Mucosa of rectum (tissue), 2 donors: Measurements from ENCODE around the gene PDE3A.

Experiments
- H3K27ac ChIP-seq, 2 donors: one replicate each; pipeline ENCODE4 v1.7.0; 2013; ENCODE audit warnings: inconsistent platforms in 2 of 2, low read depth in 2 of 2, low read length in 2 of 2
- H3K27me3 ChIP-seq, 2 donors: one replicate each; pipeline ENCODE4 v1.7.0; 2013; ENCODE audit warnings: low read length in 2 of 2; ENCODE audit not compliant: control insufficient read depth in 2 of 2, insufficient read depth in 2 of 2
- H3K36me3 ChIP-seq, 2 donors: one replicate each; pipeline ENCODE4 v1.7.0; 2013; ENCODE audit warnings: low read length in 2 of 2; ENCODE audit not compliant: control insufficient read depth in 2 of 2, insufficient read depth in 2 of 2
- H3K4me1 ChIP-seq, 2 donors: one replicate each; pipeline ENCODE4 v1.7.0; 2013; ENCODE audit warnings: low read length in 2 of 2, mild to moderate bottlenecking in 1 of 2; ENCODE audit not compliant: control insufficient read depth in 2 of 2, insufficient read depth in 2 of 2
- H3K4me3 ChIP-seq, 2 donors: one replicate each; pipeline ENCODE4 v1.7.0; 2013; ENCODE audit warnings: low read length in 2 of 2
- H3K9ac ChIP-seq, 2 donors: one replicate each; pipeline ENCODE4 v1.7.0; 2013; ENCODE audit warnings: low read length in 2 of 2, low read depth in 1 of 2, mild to moderate bottlenecking in 1 of 2
- H3K9me3 ChIP-seq, 2 donors: one replicate each; pipeline ENCODE4 v1.7.0; 2013; ENCODE audit warnings: low read length in 2 of 2; ENCODE audit not compliant: control insufficient read depth in 2 of 2
- donor health status: healthy.
- donor health status: Normal muscosa, but diverticular disease.

The PDE3A gene

GRCh38 chr12:20392339-20392738, 24.0 kb downstream of the PDE3A start:
- H3K4me1 ChIP-seq = peaks cover 16 to 37% of the 10 kb centered on the region in 2 donors

DNA sequence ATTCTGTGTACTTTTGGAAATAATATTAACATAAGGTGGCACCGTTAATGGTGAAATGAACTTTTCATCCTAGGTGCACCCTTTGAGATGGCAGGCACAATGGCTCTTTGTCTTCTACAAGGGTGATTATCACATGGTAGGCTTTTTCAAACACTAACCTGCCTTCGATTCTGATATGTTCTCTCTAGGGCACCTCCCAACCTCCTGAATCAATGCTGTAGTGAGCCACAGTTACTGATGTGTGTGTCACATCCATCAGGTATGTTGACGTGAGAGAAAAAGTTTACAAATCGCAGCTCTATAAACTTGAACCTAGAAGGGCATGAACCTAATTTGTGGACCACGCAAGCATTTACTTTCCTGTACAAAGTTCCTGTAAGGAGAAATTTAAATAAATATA, 25.4 kb downstream of the PDE3A start:
- Histone ChIP-seq H3K4me3 (peak overlapping the region in 1 of 2 donors; percentile 2), H3K27ac (peak overlapping the region in 1 of 2 donors; percentile 2), H3K27me3 (no peaks in the 10 kb centered on the region), H3K9me3 (no peaks in the 10 kb centered on the region), H3K4me1 (peaks cover 16 to 37% of the 10 kb centered on the region in 2 donors), H3K9ac (no peak overlapping the region), H3K36me3 (no peaks in the 10 kb centered on the region)

More at GRCh38 chr12:20392339-20392738, 24.0 kb downstream of the PDE3A start:
- H3K9ac ChIP-seq = no peak overlapping the region
- no peaks in the 10 kb centered on the region for H3K36me3 ChIP-seq
- H3K4me3 ChIP-seq = no peak overlapping the region
- no peaks in the 10 kb centered on the region for H3K27me3 ChIP-seq
- no peak overlapping the region for H3K27ac ChIP-seq
- H3K9me3 ChIP-seq = no peaks in the 10 kb centered on the region

- Histone ChIP-seq H3K9ac (no peak overlapping the region), H3K36me3 (peaks cover 0 to 4% of the 10 kb centered on the region in 2 donors), H3K4me1 (peaks cover 4 to 17% of the 10 kb centered on the region in 2 donors), H3K27ac (no peak overlapping the region), H3K9me3 (no peaks in the 10 kb centered on the region), H3K4me3 (no peak overlapping the region), H3K27me3 (no peaks in the 10 kb centered on the region)
Measured at GRCh38 chr12:20395791-20396550, 27.6 kb downstream of the PDE3A start.

GRCh38 chr12:20398686-20399085, 30.3 kb downstream of the PDE3A start:
- Histone ChIP-seq H3K4me1 (peaks cover 0 to 11% of the 10 kb centered on the region in 2 donors), H3K27ac (no peak overlapping the region), H3K9ac (no peak overlapping the region), H3K4me3 (no peak overlapping the region), H3K36me3 (peaks cover 0 to 5% of the 10 kb centered on the region in 2 donors), H3K27me3 (no peaks in the 10 kb centered on the region), H3K9me3 (no peaks in the 10 kb centered on the region)

DNA sequence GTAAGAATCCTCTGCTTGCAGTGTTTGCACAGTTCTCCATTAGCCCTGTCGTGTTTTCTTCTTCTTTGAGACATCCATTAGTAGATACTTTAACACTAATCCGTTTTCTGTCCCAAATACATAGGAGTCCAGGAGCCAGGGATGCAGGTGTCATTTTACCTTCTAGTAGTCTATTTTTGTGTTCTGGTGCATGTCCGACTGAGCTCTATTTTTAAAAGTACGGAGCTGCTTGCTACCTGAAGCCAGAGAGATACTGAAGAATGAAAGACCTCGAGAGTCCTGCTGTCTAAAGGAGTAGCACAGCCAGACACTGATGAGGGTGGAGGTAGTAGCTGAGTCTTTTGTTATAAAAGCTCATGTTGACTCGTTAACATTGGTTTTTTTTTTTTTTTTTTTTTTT, 31.7 kb downstream of the PDE3A start:
- H3K27me3 ChIP-seq = no peaks in the 10 kb centered on the region
- no peak overlapping the region for H3K27ac ChIP-seq
- no peaks in the 10 kb centered on the region for H3K9me3 ChIP-seq

DNA sequence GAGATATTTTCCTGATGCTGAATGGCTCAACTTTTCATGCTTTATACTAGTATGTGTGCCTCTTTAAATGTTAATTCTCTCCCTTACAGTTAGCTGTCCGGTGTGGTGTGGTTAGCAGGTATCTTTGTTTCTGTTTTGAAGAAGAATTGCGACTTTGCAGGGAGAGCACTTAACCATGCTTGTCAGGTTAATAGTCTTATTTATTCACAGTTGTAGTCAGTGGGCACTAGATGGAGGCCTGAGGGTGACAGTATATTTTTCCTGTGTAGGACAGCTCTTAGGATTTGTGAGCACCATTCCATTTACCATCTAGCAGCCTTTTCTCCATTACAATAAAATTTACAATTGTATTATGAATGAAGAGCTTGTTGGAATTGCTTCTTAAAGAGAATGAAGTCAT, 34.9 kb downstream of the PDE3A start:
- H3K4me3 ChIP-seq = no peak overlapping the region
- no peak overlapping the region for H3K27ac ChIP-seq
- no peaks in the 10 kb centered on the region for H3K4me1 ChIP-seq
- no peaks in the 10 kb centered on the region for H3K9me3 ChIP-seq
- H3K27me3 ChIP-seq = no peaks in the 10 kb centered on the region
- H3K36me3 ChIP-seq = peaks cover 0 to 5% of the 10 kb centered on the region in 2 donors
- H3K9ac ChIP-seq = no peak overlapping the region

More for the DNA sequence above, 31.7 kb downstream of the PDE3A start:
- Histone ChIP-seq H3K4me1 (peaks cover 0 to 2% of the 10 kb centered on the region in 2 donors), H3K36me3 (peaks cover 0 to 5% of the 10 kb centered on the region in 2 donors), H3K4me3 (no peak overlapping the region), H3K9ac (no peak overlapping the region)

- no peaks in the 10 kb centered on the region for H3K4me1 ChIP-seq
Measured at GRCh38 chr12:20404576-20405346, 36.4 kb downstream of the PDE3A start.

DNA sequence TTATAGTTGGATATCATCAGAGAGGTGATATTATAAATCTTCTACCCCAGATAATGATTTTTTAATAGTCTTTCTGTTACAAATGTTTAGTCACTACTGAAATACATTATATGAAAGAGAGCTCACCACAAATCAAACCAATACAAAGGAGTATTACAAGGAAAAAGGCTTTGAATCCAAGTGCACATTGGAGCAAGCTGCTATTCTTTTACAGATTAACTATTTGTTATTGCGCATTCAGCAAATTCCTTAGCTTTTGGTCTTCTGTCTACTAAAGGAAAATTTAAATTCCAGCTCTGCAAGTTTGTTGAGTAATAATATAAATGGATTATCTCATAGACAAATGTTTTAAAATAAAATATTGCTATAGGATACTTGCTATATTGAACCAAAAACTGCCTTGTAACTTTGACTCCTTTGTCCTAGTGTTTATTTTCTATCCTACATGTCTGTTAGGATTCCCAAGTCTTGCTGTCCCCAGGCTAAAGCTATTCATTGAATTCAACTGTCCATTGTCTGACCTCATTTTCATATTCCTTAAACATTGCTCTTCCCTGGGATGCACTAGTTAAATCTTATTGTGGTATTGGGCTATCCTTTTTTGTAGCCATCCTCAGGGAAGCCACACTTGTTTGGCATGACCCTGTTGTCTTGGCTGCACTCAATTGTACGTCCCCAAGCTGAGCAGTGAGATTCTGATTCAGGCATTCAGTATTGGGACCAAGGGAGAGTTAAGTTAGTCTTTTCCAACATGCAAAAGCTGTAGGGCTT, 41.5 kb downstream of the PDE3A start:
- Histone ChIP-seq H3K4me3 (no peak overlapping the region), H3K27me3 (no peaks in the 10 kb centered on the region), H3K27ac (no peak overlapping the region), H3K9ac (no peak overlapping the region), H3K36me3 (no peaks in the 10 kb centered on the region), H3K9me3 (no peaks in the 10 kb centered on the region), H3K4me1 (no peaks in the 10 kb centered on the region)

More at GRCh38 chr12:20404576-20405346, 36.4 kb downstream of the PDE3A start:
- no peaks in the 10 kb centered on the region for H3K9me3 ChIP-seq
- H3K4me3 ChIP-seq = no peak overlapping the region
- no peak overlapping the region for H3K27ac ChIP-seq
- H3K27me3 ChIP-seq = no peaks in the 10 kb centered on the region
- H3K36me3 ChIP-seq = peaks cover 0 to 5% of the 10 kb centered on the region in 2 donors
- H3K9ac ChIP-seq = no peak overlapping the region

DNA sequence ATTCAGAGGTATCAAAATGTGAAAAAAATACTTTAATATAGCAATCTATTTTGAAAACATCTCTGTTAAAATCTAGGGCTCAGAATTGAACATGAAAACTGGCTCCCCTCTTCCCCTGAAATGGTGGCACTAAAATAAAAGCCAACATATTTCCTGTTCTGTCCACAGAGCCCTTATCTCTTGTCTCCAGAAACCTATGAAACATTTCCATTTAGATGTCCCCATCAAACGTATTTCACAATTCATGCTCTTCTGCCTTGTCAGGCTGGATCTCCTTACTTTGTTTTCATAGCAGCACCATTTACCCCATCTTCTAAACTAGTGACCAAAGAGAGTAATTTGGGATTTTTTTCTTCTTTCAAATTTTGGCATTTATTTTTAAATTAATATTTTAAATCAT, 42.4 kb downstream of the PDE3A start:
- Histone ChIP-seq H3K9me3 (no peaks in the 10 kb centered on the region), H3K36me3 (no peaks in the 10 kb centered on the region), H3K27ac (no peak overlapping the region), H3K4me3 (no peak overlapping the region), H3K27me3 (no peaks in the 10 kb centered on the region), H3K4me1 (peaks cover 0 to 2% of the 10 kb centered on the region in 2 donors), H3K9ac (no peak overlapping the region)
